GM18868 (cell line): ENCODE data around the gene TMCC3.
A peak's percentile ranks its signal among the peaks of the same experiment; 100 is the strongest.
"Not testable (repeated sequence)": the region's sequence is repeated elsewhere in the genome, so short reads cannot be mapped to it uniquely, and the experiment has no call there.

Source experiments
- ATAC-seq: cut with Tn5 transposase; IDR thresholded peaks from one replicate; pipeline ENCODE4 v1.9.1; 2021; ENCODE audit warnings: mild to moderate bottlenecking, moderate library complexity; ENCODE audit not compliant: unreplicated experiment

The TMCC3 gene

GRCh38 chr12:94575645-94576403 lies 74.5 kb downstream of the TMCC3 start:
- no peak for ATAC-seq

GRCh38 chr12:94575024-94575423 lies 75.3 kb downstream of the TMCC3 start:
- ATAC-seq: no peak

- ATAC-seq: no peak
These were observed 78.8 kb downstream of the TMCC3 start for GRCh38 chr12:94571556-94571955.

- ATAC-seq: no peak
These were observed 80.2 kb downstream of the TMCC3 start for GRCh38 chr12:94570161-94570560.

- ATAC-seq: no peak
These were observed 82.6 kb downstream of the TMCC3 start for GRCh38 chr12:94567761-94568160.

- ATAC-seq: no peak
These were observed 84.0 kb downstream of the TMCC3 start for GRCh38 chr12:94566345-94566744.

GRCh38 chr12:94565683-94566082 lies 84.7 kb downstream of the TMCC3 start:
- no peak for ATAC-seq

GRCh38 chr12:94563286-94563685 lies 87.1 kb downstream of the TMCC3 start:
- no peak for ATAC-seq

GRCh38 chr12:94561943-94562411 lies 88.4 kb downstream of the TMCC3 start:
- ATAC-seq: peak; percentile 78

GRCh38 chr12:94560431-94561221 lies 89.7 kb downstream of the TMCC3 start:
- ATAC-seq: peak; percentile 72

- no peak for ATAC-seq
These were observed 91.7 kb downstream of the TMCC3 start for GRCh38 chr12:94558612-94559011.

- ATAC-seq: no peak
These were observed 92.5 kb downstream of the TMCC3 start for GRCh38 chr12:94557746-94558295.

- ATAC-seq: no peak
These were observed 94.7 kb downstream of the TMCC3 start for GRCh38 chr12:94555687-94556086.

- no peak for ATAC-seq
These were observed 96.5 kb downstream of the TMCC3 start for GRCh38 chr12:94553875-94554274.

GRCh38 chr12:94553130-94553519 lies 97.2 kb downstream of the TMCC3 start:
- no peak for ATAC-seq

- ATAC-seq: no peak
These were observed 98.5 kb downstream of the TMCC3 start for GRCh38 chr12:94551810-94552209.

- ATAC-seq: no peak
These were observed 99.4 kb downstream of the TMCC3 start for GRCh38 chr12:94550964-94551363.

- ATAC-seq: not testable (repeated sequence)
These were observed 101.5 kb downstream of the TMCC3 start for GRCh38 chr12:94548833-94549232.

GRCh38 chr12:94545935-94546771 lies 104.2 kb downstream of the TMCC3 start:
- ATAC-seq: peak; percentile 97

GRCh38 chr12:94544355-94544754 lies 106.0 kb downstream of the TMCC3 start:
- no peak for ATAC-seq

GRCh38 chr12:94538318-94538717 lies 112.0 kb downstream of the TMCC3 start:
- ATAC-seq: no peak
